CD4-positive, alpha-beta memory T cell (primary cell): ENCODE measurements around the gene WDFY2. TPM values are rescaled to one million over a fixed set of nuclear protein-coding genes. Genes with fewer than 3 reads are reported as not detected.
A peak's percentile ranks its signal among the peaks of the same experiment; 100 is the strongest.

ENCODE experiments used
- CTCF ChIA-PET: fragments of 350-600 bp; sonication (Branson Sonifier 250); formaldehyde crosslinking; loops from one replicate; lab custom pipeline; 2021; ENCODE audit warnings: inconsistent platforms; ENCODE audit not compliant: partially characterized antibody; lab: Charles Lee
- POLR2A ChIA-PET: fragments of 350-600 bp; sonication (Branson Sonifier 250); formaldehyde crosslinking; loops from one replicate; lab custom pipeline; 2021; ENCODE audit not compliant: partially characterized antibody; lab: Charles Lee
- DNase-seq, 5 donors: peaks; one replicate each; pipeline versions ENCODE4 v3.0.0 to v3.0.0-alpha.2; 2020 to 2022; ENCODE audit warnings: mixed read lengths in 1 of 5
- H3K27ac ChIP-seq: one replicate; pipeline ENCODE4 v1.7.0; 2013; ENCODE audit warnings: low read depth, low read length
- H3K27me3 ChIP-seq: 2 replicates; pipeline ENCODE4 v1.7.0; 2013; ENCODE audit warnings: mild to moderate bottlenecking, low read length, moderate library complexity; ENCODE audit not compliant: insufficient read depth
- H3K36me3 ChIP-seq: 2 replicates; pipeline ENCODE4 v1.7.0; 2013; ENCODE audit warnings: mild to moderate bottlenecking, low read length, moderate library complexity; ENCODE audit not compliant: insufficient read depth
- H3K4me1 ChIP-seq: 2 replicates; pipeline ENCODE4 v1.7.0; 2013; ENCODE audit warnings: mild to moderate bottlenecking, low read length, moderate library complexity; ENCODE audit not compliant: insufficient read depth
- H3K4me3 ChIP-seq, 2 donors: one replicate each; pipeline ENCODE4 v1.7.0; 2013; ENCODE audit warnings: low read length in 2 of 2, mild to moderate bottlenecking in 1 of 2
- H3K9me3 ChIP-seq, 2 donors: one replicate each; pipeline ENCODE4 v1.7.0; 2013; ENCODE audit warnings: low read length in 2 of 2, control low read depth in 1 of 2; ENCODE audit not compliant: control insufficient read depth in 1 of 2
- H3K27ac Mint-ChIP-seq, 7 donors: one replicate each; pipeline ENCODE4 v1.8.0; 2020 to 2021; ENCODE audit warnings: mixed read lengths in 7 of 7, mild to moderate bottlenecking in 6 of 7, inconsistent platforms in 3 of 7, moderate library complexity in 3 of 7
- H3K27me3 Mint-ChIP-seq, 2 donors: one replicate each; pipeline ENCODE4 v1.8.0; 2020 to 2021; ENCODE audit warnings: mixed read lengths in 2 of 2
- H3K36me3 Mint-ChIP-seq, 2 donors: one replicate each; pipeline ENCODE4 v1.8.0; 2020 to 2021; ENCODE audit warnings: mixed read lengths in 2 of 2, inconsistent platforms in 1 of 2, mild to moderate bottlenecking in 1 of 2
- H3K4me1 Mint-ChIP-seq, 4 donors: one replicate each; pipeline ENCODE4 v1.8.0; 2020 to 2021; ENCODE audit warnings: mixed read lengths in 4 of 4, mild to moderate bottlenecking in 1 of 4
- H3K4me3 Mint-ChIP-seq, 8 donors: one replicate each; pipeline ENCODE4 v1.8.0; 2020 to 2021; ENCODE audit warnings: mixed read lengths in 8 of 8, mild to moderate bottlenecking in 7 of 8, moderate library complexity in 6 of 8, inconsistent platforms in 3 of 8
- H3K9me3 Mint-ChIP-seq, 8 donors: one replicate each; pipeline ENCODE4 v1.8.0; 2020 to 2021; ENCODE audit warnings: mixed read lengths in 8 of 8, mild to moderate bottlenecking in 5 of 8, inconsistent platforms in 3 of 8, moderate library complexity in 1 of 8
- intact Hi-C: fragments of 100-400 bp; cut with micrococcal nuclease; formaldehyde crosslinking; loops from one replicate; pipeline ENCODE4 v1.15.1; 2023
- polyA plus RNA-seq, 2 donors: library from polyadenylated mRNA; unstranded; fragments of 300-500 nt; fragmentation: Illumina TruSeq; gene quantifications; one replicate each; pipeline ENCODE4 v1.2.3, GENCODE V29; 2021
- total RNA-seq, 2 experiments: library from RNA; stranded (reverse); gene quantifications; one replicate each; pipeline ENCODE4 v1.2.3, GENCODE V29; 2021

WDFY2 gene
- total RNA-seq = 10 to 100 TPM; 20.0 to 21.8 TPM
- 1 to 10 TPM; 3.8 to 9.0 TPM for polyA plus RNA-seq

GRCh38 chr13:51583875-51584730, at the start of gene WDFY2:
Gene WDFY2, plus strand, starts transcription at chr13:51584462. Its CDS starts 226 bp downstream, at chr13:51584688.
- Mint-ChIP-seq H3K27ac (peak within 1 kb of the TSS; percentile 96 to 100 (median 100)), H3K9me3 (peaks cover 0 to 1% (median 0%) of the 10 kb centered on the region in 8 donors), H3K27me3 (no peaks in the 10 kb centered on the region), H3K4me1 (peaks cover 27 to 44% (median 35%) of the 10 kb centered on the region in 4 donors), H3K4me3 (peak within 1 kb of the TSS; percentile 97 to 100 (median 99)), H3K36me3 (peaks cover 0 to 14% of the 10 kb centered on the region in 2 donors)
- peak within 1 kb of the TSS; percentile 88 for H3K27ac ChIP-seq
- peaks cover 26% of the 10 kb centered on the region for H3K4me1 ChIP-seq
- peak; percentile 99 to 100 (median 100) for DNase-seq
- intact Hi-C loops = loop anchor here (1.0 to 5.0 kb wide), 10 partner anchors 61 to 1791 kb away; partner anchors contain the start of genes ALG11, CKAP2, INTS6 and KPNA3
- H3K27me3 ChIP-seq = no peaks in the 10 kb centered on the region
- H3K36me3 ChIP-seq = no peaks in the 10 kb centered on the region
- POLR2A ChIA-PET = interaction anchor here (0.9 to 9.8 kb wide), 10 partner anchors 25 to 1069 kb away, joined by 3 to 205 read pairs (median 6); partner anchors contain the start of genes INTS6 and SUGT1
- H3K4me3 ChIP-seq = peak within 1 kb of the TSS; percentile 65 to 92
- CTCF ChIA-PET = interaction anchor here (1.5 to 2.6 kb wide), 3 partner anchors 114 to 214 kb away, joined by 3 to 11 read pairs (median 10); partner anchors contain the start of gene INTS6
- H3K9me3 ChIP-seq = no peaks in the 10 kb centered on the region

- CTCF ChIA-PET = no interaction called here
- H3K9me3 Mint-ChIP-seq = no peaks in the 10 kb centered on the region
- Histone ChIP-seq H3K27ac (no peak overlapping the region), H3K27me3 (no peaks in the 10 kb centered on the region), H3K4me1 (peaks cover 16% of the 10 kb centered on the region), H3K36me3 (no peaks in the 10 kb centered on the region), H3K4me3 (no peak overlapping the region), H3K9me3 (no peaks in the 10 kb centered on the region)
- peak overlapping the region in 1 of 7 donors; percentile 44 for H3K27ac Mint-ChIP-seq
- no peaks in the 10 kb centered on the region for H3K27me3 Mint-ChIP-seq
- POLR2A ChIA-PET = no interaction called here
- no peaks in the 10 kb centered on the region for H3K36me3 Mint-ChIP-seq
- peaks cover 11 to 20% (median 15%) of the 10 kb centered on the region in 4 donors for H3K4me1 Mint-ChIP-seq
- H3K4me3 Mint-ChIP-seq = no peak overlapping the region
- intact Hi-C loops = no loop called here
- no peak for DNase-seq
These were observed 45.6 kb upstream of the WDFY2 start for GRCh38 chr13:51538591-51539179.

DNA sequence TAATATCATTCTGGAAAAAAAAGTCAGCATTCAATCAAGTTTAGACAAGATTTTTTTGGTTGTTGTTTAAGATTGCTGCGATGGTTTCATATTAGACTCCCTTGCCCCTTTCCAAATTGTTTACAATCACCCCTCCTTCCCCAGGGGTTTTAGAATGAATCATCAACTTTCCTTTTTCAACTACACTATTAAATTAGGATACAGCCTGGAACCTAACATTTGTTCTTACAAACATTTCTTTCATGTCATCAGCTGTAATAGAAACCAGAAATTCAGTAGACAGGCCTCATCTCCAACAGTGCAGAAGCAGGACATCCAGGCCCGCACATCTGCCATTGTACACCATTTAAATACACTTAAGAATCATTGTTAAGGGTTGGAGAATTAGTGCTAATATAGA, 44.4 kb upstream of the WDFY2 start:
- Histone ChIP-seq H3K4me1 (peaks cover 4% of the 10 kb centered on the region), H3K36me3 (no peaks in the 10 kb centered on the region), H3K9me3 (no peaks in the 10 kb centered on the region), H3K27me3 (no peaks in the 10 kb centered on the region), H3K4me3 (no peak overlapping the region), H3K27ac (no peak overlapping the region)
- DNase-seq = no peak
- ChIA-PET POLR2A (no interaction called here), CTCF (no interaction called here)
- intact Hi-C loops = no loop called here
- Mint-ChIP-seq H3K4me3 (no peak overlapping the region), H3K27me3 (no peaks in the 10 kb centered on the region), H3K27ac (peak overlapping the region in 1 of 7 donors; percentile 14), H3K36me3 (no peaks in the 10 kb centered on the region), H3K4me1 (peaks cover under 1 to 8% (median 5%) of the 10 kb centered on the region in 4 donors), H3K9me3 (no peaks in the 10 kb centered on the region)

DNA sequence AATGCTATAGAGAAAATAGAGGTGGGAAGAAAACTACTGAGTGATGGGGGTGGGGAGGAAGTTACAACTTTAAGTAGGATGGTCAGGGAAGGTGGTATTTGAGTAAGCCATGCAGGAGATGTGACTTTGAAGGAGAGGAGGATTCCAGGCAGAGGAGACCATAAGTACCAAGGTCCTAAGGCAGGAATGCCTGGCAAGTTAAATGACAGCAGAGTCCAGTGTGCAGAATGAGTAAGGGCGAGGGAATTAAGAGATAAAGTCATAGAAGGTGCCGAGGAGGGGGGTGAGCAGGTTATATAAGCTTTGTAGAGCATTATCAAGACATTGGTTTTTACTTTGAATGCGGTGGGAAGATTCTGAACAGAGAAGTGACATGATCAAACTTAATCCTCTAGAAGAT, 43.2 kb upstream of the WDFY2 start:
- Histone ChIP-seq H3K9me3 (no peaks in the 10 kb centered on the region), H3K36me3 (no peaks in the 10 kb centered on the region), H3K4me1 (no peaks in the 10 kb centered on the region), H3K27me3 (no peaks in the 10 kb centered on the region), H3K27ac (no peak overlapping the region), H3K4me3 (no peak overlapping the region)
- Mint-ChIP-seq H3K27ac (no peak overlapping the region), H3K4me3 (no peak overlapping the region), H3K9me3 (no peaks in the 10 kb centered on the region), H3K27me3 (no peaks in the 10 kb centered on the region), H3K36me3 (no peaks in the 10 kb centered on the region), H3K4me1 (peaks cover 0 to 4% (median 3%) of the 10 kb centered on the region in 4 donors)
- CTCF ChIA-PET = no interaction called here
- intact Hi-C loops = no loop called here
- DNase-seq = no peak
- POLR2A ChIA-PET = no interaction called here

DNA sequence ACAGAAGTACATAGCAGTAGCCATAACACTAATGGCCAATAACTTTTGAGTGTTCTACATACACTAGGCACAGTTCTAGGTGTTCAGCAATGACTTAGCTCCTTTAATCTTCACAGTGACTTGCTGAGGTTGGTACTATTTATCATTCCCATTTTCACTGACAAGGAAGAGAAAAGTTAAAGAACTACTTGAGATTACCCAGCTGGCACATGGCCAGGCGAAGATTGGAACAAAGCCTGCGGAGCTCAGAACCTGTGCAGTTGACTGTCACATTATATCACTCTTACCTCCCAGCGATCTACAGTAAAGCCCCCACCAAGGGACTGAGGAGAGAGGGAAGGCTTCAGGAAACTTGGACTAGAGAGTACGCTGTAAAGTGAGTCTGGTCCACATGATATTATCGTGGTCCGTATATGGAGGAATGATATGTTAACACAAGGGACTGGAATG, 42.4 kb upstream of the WDFY2 start:
- no peaks in the 10 kb centered on the region for H3K27me3 ChIP-seq
- H3K36me3 ChIP-seq = no peaks in the 10 kb centered on the region
- peaks cover 0 to 4% (median 3%) of the 10 kb centered on the region in 4 donors for H3K4me1 Mint-ChIP-seq
- H3K9me3 ChIP-seq = no peaks in the 10 kb centered on the region
- intact Hi-C loops = no loop called here
- no peaks in the 10 kb centered on the region for H3K9me3 Mint-ChIP-seq
- H3K4me1 ChIP-seq = no peaks in the 10 kb centered on the region
- no peaks in the 10 kb centered on the region for H3K27me3 Mint-ChIP-seq
- no peaks in the 10 kb centered on the region for H3K36me3 Mint-ChIP-seq
- ChIA-PET CTCF (no interaction called here), POLR2A (no interaction called here)
- H3K27ac ChIP-seq = no peak overlapping the region
- H3K4me3 Mint-ChIP-seq = no peak overlapping the region
- no peak overlapping the region for H3K27ac Mint-ChIP-seq
- DNase-seq = no peak
- H3K4me3 ChIP-seq = no peak overlapping the region

- H3K36me3 Mint-ChIP-seq = no peaks in the 10 kb centered on the region
- H3K36me3 ChIP-seq = no peaks in the 10 kb centered on the region
- intact Hi-C loops = no loop called here
- no peaks in the 10 kb centered on the region for H3K9me3 ChIP-seq
- H3K27ac ChIP-seq = no peak overlapping the region
- H3K4me1 ChIP-seq = no peaks in the 10 kb centered on the region
- CTCF ChIA-PET = interaction anchor here (0.8 kb wide), 1 partner anchor 9 kb away, joined by 3 read pairs; no protein-coding TSS in a partner anchor
- peaks cover 0 to 4% (median 3%) of the 10 kb centered on the region in 4 donors for H3K4me1 Mint-ChIP-seq
- no peak overlapping the region for H3K4me3 ChIP-seq
- no peaks in the 10 kb centered on the region for H3K27me3 Mint-ChIP-seq
- H3K9me3 Mint-ChIP-seq = no peaks in the 10 kb centered on the region
- no peak overlapping the region for H3K4me3 Mint-ChIP-seq
- DNase-seq = no peak
- POLR2A ChIA-PET = no interaction called here
- H3K27ac Mint-ChIP-seq = peak overlapping the region in 1 of 7 donors; percentile 16
- no peaks in the 10 kb centered on the region for H3K27me3 ChIP-seq
These were observed 41.7 kb upstream of the WDFY2 start for GRCh38 chr13:51542346-51543242.
